ENCODE results near the gene PIK3R6.

DNA sequence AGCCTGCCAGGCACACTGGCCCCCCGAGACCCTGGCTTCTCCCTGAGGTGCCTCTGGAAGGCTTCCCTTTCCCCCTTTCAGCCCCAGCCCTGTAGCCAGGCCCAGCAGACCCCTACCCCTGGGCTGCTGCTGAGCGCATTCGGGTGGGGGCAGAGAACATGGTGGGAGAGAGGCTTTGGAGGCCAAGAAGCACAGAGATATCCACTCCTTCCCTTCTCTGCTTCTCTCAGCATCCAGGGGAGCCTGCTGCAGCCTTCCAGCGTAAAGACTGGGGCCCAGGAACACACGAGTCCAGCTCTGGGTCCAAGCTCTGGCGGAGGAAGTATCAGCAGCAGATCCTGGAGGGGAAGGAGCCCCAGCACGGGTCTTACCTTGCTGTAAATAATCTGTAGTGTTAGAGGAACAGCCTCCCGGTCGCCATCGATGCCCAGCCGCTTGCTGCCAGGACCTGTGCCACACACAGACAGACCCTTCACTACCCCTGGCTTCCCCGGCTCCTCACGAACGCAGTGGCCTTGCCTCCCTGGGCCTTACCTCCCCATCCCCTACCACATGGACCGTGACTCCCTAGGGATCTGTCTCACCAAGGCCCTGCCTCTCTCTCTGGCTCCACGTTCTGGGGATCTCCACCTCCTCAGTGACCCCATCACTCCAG lies 17.0 kb upstream of the PIK3R6 start:
- TF ChIP-seq, protein P1, sequence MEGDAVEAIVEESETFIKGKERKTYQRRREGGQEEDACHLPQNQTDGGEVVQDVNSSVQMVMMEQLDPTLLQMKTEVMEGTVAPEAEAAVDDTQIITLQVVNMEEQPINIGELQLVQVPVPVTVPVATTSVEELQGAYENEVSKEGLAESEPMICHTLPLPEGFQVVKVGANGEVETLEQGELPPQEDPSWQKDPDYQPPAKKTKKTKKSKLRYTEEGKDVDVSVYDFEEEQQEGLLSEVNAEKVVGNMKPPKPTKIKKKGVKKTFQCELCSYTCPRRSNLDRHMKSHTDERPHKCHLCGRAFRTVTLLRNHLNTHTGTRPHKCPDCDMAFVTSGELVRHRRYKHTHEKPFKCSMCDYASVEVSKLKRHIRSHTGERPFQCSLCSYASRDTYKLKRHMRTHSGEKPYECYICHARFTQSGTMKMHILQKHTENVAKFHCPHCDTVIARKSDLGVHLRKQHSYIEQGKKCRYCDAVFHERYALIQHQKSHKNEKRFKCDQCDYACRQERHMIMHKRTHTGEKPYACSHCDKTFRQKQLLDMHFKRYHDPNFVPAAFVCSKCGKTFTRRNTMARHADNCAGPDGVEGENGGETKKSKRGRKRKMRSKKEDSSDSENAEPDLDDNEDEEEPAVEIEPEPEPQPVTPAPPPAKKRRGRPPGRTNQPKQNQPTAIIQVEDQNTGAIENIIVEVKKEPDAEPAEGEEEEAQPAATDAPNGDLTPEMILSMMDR (conservative IDR thresholded peaks at IDR 0.05; ENCODE audit: low read depth in 2 of 2): no peak
- no peak for TF ChIP-seq EZH2phosphoT487 (IDR thresholded peaks at IDR 0.05; ENCODE audit: unreplicated experiment)
